Caco-2 (cell line): ENCODE results near the gene CLEC16A. TPM values are rescaled to one million over a fixed set of nuclear protein-coding genes. Genes with fewer than 3 reads are reported as not detected.

Experiments used
- BruUV-seq: library from RNA; stranded (reverse); fragments of 400-500 nt; replicated peaks from 2 replicates; lab custom pipeline; 2021; lab: Mats Ljungman, UMichigan
- CTCF ChIA-PET: fragments of 300-600 bp; sonication (Branson Sonifier 250); formaldehyde crosslinking; loops from one replicate; lab custom pipeline; 2022; ENCODE audit warnings: antibody characterized with exemption; lab: Charles Lee
- POLR2A ChIA-PET: fragments of 300-600 bp; sonication (Branson Sonifier 250); formaldehyde crosslinking; loops from one replicate; lab custom pipeline; 2022; ENCODE audit warnings: antibody characterized with exemption; lab: Charles Lee
- DNase-seq, 2 experiments: peaks; one replicate each; pipeline versions ENCODE4 v3.0.0 to v3.0.0-alpha.2; 2020 to 2022
- H3K27me3 ChIP-seq: replicated peaks from 2 replicates; pipeline ENCODE4 v1.6.0; 2011; ENCODE audit warnings: low read length; ENCODE audit not compliant: control insufficient read depth, insufficient read depth
- H3K36me3 ChIP-seq: 2 replicates; pipeline ENCODE4 v1.5.1; 2011; ENCODE audit warnings: low read length; ENCODE audit not compliant: control insufficient read depth, insufficient read depth
- H3K4me1 ChIP-seq: fragments of 250-450 bp; sonication (Bioruptor Pico); 2 replicates; pipeline ENCODE4 v1.5.1; 2020; ENCODE audit warnings: mild to moderate bottlenecking
- H3K4me3 ChIP-seq: 2 replicates; pipeline ENCODE4 v1.5.1; 2011; ENCODE audit warnings: low read depth, mild to moderate bottlenecking, control low read depth, low read length
- H3K9me3 ChIP-seq: fragments of 250-450 bp; sonication (Bioruptor Pico); 2 replicates; pipeline ENCODE4 v1.5.1; 2020; ENCODE audit warnings: mild to moderate bottlenecking, moderate library complexity
- H3K27ac Mint-ChIP-seq: one replicate; pipeline ENCODE4 v1.8.0; 2022; ENCODE audit warnings: mixed read lengths; ENCODE audit not compliant: unreplicated experiment
- H3K27me3 Mint-ChIP-seq: one replicate; pipeline ENCODE4 v1.8.0; 2022; ENCODE audit warnings: mixed read lengths; ENCODE audit not compliant: insufficient read depth, unreplicated experiment
- H3K36me3 Mint-ChIP-seq: one replicate; pipeline ENCODE4 v1.8.0; 2022; ENCODE audit warnings: mild to moderate bottlenecking, mixed read lengths; ENCODE audit not compliant: insufficient read depth, unreplicated experiment
- H3K4me1 Mint-ChIP-seq: one replicate; pipeline ENCODE4 v1.8.0; 2022; ENCODE audit warnings: low read depth, mixed read lengths; ENCODE audit not compliant: unreplicated experiment
- H3K4me3 Mint-ChIP-seq: one replicate; pipeline ENCODE4 v1.8.0; 2022; ENCODE audit warnings: mild to moderate bottlenecking, moderate library complexity, mixed read lengths; ENCODE audit not compliant: unreplicated experiment
- H3K9me3 Mint-ChIP-seq: one replicate; pipeline ENCODE4 v1.8.0; 2022; ENCODE audit warnings: mixed read lengths; ENCODE audit not compliant: unreplicated experiment
- CTCF ChIP-seq, 2 experiments: fragments of 200-600 bp in 1 of 2; IDR thresholded peaks; 1 replicate in 1 of 2; 2 replicates in 1 of 2; pipeline versions ENCODE4 v1.5.1 to v1.8.0; 2011 to 2022; ENCODE audit warnings: antibody characterized with exemption in 1 of 2, control low read depth in 1 of 2, inconsistent platforms in 1 of 2, low read depth in 1 of 2, low read length in 1 of 2, mild to moderate bottlenecking in 1 of 2, moderate library complexity in 1 of 2; ENCODE audit not compliant: insufficient read depth in 1 of 2, severe bottlenecking in 1 of 2, unreplicated experiment in 1 of 2
- intact Hi-C: fragments of 100-400 bp; cut with micrococcal nuclease; formaldehyde crosslinking; loops from one replicate; pipeline ENCODE4 v1.10.0; 2022; ENCODE audit not compliant: unreplicated experiment
- total RNA-seq: library from RNA; stranded (reverse); gene quantifications from 2 replicates; pipeline ENCODE4 v1.2.3, GENCODE V29; 2022

CLEC16A gene
- total RNA-seq, 1 experiment from 2014 or later = 27.0 TPM

- peaks cover 6% of the 10 kb centered on the region for H3K36me3 Mint-ChIP-seq
- H3K27ac Mint-ChIP-seq = peak overlapping the region; percentile 29
- H3K4me3 Mint-ChIP-seq = no peak overlapping the region
- Histone ChIP-seq H3K36me3 (no peaks in the 10 kb centered on the region; the same call in 1 of the 2 replicates), H3K9me3 (no peaks in the 10 kb centered on the region), H3K27me3 (no peaks in the 10 kb centered on the region), H3K4me1 (peaks cover 5% of the 10 kb centered on the region; the same call in 1 of the 2 replicates), H3K4me3 (no peak overlapping the region)
- H3K4me1 Mint-ChIP-seq = no peaks in the 10 kb centered on the region
- no peak for TF ChIP-seq CTCF (IDR thresholded peaks at IDR 0.05; ENCODE audit: insufficient read depth in 1 of 2, low read depth in 1 of 2, low read length in 1 of 2, severe bottlenecking in 1 of 2, unreplicated experiment in 1 of 2)
- ChIA-PET POLR2A (no interaction called here), CTCF (no interaction called here)
- no peak for DNase-seq
- no peaks in the 10 kb centered on the region for H3K27me3 Mint-ChIP-seq
- no TSS peak for BruUV-seq
- intact Hi-C loops = no loop called here
- H3K9me3 Mint-ChIP-seq = no peaks in the 10 kb centered on the region
These were observed 72.2 kb downstream of the CLEC16A start for GRCh38 chr16:11016524-11016988.

- BruUV-seq = no TSS peak
These were observed 72.6 kb downstream of the CLEC16A start for GRCh38 chr16:11016993-11017392.

GRCh38 chr16:11017499-11017898 lies 73.1 kb downstream of the CLEC16A start:
- Histone ChIP-seq H3K4me1 (peaks cover 5% of the 10 kb centered on the region; the same call in 1 of the 2 replicates), H3K27me3 (no peaks in the 10 kb centered on the region), H3K36me3 (no peaks in the 10 kb centered on the region; the same call in 1 of the 2 replicates), H3K4me3 (no peak overlapping the region), H3K9me3 (no peaks in the 10 kb centered on the region)
- Mint-ChIP-seq H3K27me3 (no peaks in the 10 kb centered on the region), H3K36me3 (peaks cover 6% of the 10 kb centered on the region), H3K27ac (peak overlapping the region; percentile 29), H3K9me3 (no peaks in the 10 kb centered on the region), H3K4me1 (no peaks in the 10 kb centered on the region), H3K4me3 (no peak overlapping the region)
- intact Hi-C loops = no loop called here
- no peak for TF ChIP-seq CTCF (IDR thresholded peaks at IDR 0.05; ENCODE audit: insufficient read depth in 1 of 2, low read depth in 1 of 2, low read length in 1 of 2, severe bottlenecking in 1 of 2, unreplicated experiment in 1 of 2)
- no TSS peak for BruUV-seq
- ChIA-PET POLR2A (no interaction called here), CTCF (no interaction called here)
- no peak for DNase-seq

More at GRCh38 chr16:11016993-11017392, 72.6 kb downstream of the CLEC16A start:
- Mint-ChIP-seq H3K27me3 (no peaks in the 10 kb centered on the region), H3K4me3 (no peak overlapping the region), H3K4me1 (no peaks in the 10 kb centered on the region), H3K36me3 (peaks cover 6% of the 10 kb centered on the region), H3K9me3 (no peaks in the 10 kb centered on the region), H3K27ac (peak overlapping the region; percentile 29)
- Histone ChIP-seq H3K4me3 (no peak overlapping the region), H3K4me1 (peaks cover 5% of the 10 kb centered on the region; the same call in 1 of the 2 replicates), H3K36me3 (no peaks in the 10 kb centered on the region; the same call in 1 of the 2 replicates), H3K27me3 (no peaks in the 10 kb centered on the region), H3K9me3 (no peaks in the 10 kb centered on the region)
- POLR2A ChIA-PET = no interaction called here
- CTCF ChIA-PET = no interaction called here
- no peak for DNase-seq
- intact Hi-C loops = no loop called here
- no peak for TF ChIP-seq CTCF (IDR thresholded peaks at IDR 0.05; ENCODE audit: insufficient read depth in 1 of 2, low read depth in 1 of 2, low read length in 1 of 2, severe bottlenecking in 1 of 2, unreplicated experiment in 1 of 2)
